BJ (cell line): ENCODE results near the gene MAP2K5. TPM values are rescaled to one million over a fixed set of nuclear protein-coding genes. Genes with fewer than 3 reads are reported as not detected.

Source experiments
- CTCF ChIA-PET: fragments of 350-600 bp; formaldehyde crosslinking; extraction: SDS; loops from one replicate; lab custom pipeline; 2021; ENCODE audit warnings: antibody characterized with exemption, inconsistent platforms; lab: Yijun Ruan, JAX
- POLR2A ChIA-PET: fragments of 300-600 bp; sonication (Branson Sonifier 250); formaldehyde crosslinking; extraction: SDS; loops from one replicate; lab custom pipeline; 2021; ENCODE audit warnings: antibody characterized with exemption; lab: Charles Lee
- DNase-seq: peaks from one replicate; pipeline ENCODE4 v3.0.0-alpha.2; 2011; ENCODE audit warnings: low read depth
- H3K27me3 ChIP-seq: 2 replicates; pipeline ENCODE4 v1.6.0; 2011; ENCODE audit warnings: low read length; ENCODE audit not compliant: control insufficient read depth, insufficient read depth
- H3K36me3 ChIP-seq: 2 replicates; pipeline ENCODE4 v1.5.1; 2011; ENCODE audit warnings: low read length; ENCODE audit not compliant: control insufficient read depth, insufficient read depth
- H3K4me3 ChIP-seq: 2 replicates; pipeline ENCODE4 v1.5.1; 2011; ENCODE audit warnings: low read depth, mild to moderate bottlenecking, control low read depth, low read length
- polyA plus RNA-seq: library from polyadenylated mRNA; depleted of rRNA; stranded (reverse); fragments of >200 nt; gene quantifications from 2 replicates; pipeline ENCODE4 v1.2.3, GENCODE V29; 2011
- TF ChIP-seq, protein P1 (sequence below): IDR thresholded peaks from 2 replicates; pipeline ENCODE4 v1.5.1; 2011; ENCODE audit warnings: low read depth, mild to moderate bottlenecking, control low read depth, inconsistent platforms, low read length, moderate library complexity; ENCODE audit not compliant: insufficient read depth

MAP2K5 gene
- polyA plus RNA-seq, 1 experiment, result 5.6 TPM

DNA sequence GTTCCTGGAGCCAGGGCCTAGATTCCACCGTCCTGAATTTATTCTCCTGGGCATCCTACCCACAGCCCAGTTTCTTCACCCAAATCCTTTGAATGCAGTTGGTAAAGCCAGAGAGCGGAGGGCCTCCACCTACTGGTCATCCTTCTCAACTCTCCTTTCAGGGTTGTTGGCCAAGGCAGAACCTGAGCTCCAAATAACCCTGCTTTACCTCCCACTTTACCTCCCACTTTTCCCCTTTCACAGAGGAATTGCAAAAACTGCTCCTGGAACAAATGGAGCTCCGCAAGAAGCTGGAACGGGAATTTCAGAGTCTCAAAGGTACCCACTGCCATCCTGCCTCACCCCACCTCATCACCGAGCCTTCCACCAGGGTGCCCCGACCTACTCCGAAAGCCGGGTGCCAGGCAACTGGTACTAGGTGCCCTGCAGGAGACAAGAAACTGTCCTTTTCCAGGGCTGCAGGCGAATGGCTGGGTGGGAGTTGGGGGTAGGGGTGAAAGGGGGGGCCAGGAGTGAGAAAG is 289.6 kb downstream of the MAP2K5 start:
- H3K36me3 ChIP-seq, result no peaks in the 10 kb centered on the region
- POLR2A ChIA-PET, result no interaction called here
- TF ChIP-seq, protein P1, sequence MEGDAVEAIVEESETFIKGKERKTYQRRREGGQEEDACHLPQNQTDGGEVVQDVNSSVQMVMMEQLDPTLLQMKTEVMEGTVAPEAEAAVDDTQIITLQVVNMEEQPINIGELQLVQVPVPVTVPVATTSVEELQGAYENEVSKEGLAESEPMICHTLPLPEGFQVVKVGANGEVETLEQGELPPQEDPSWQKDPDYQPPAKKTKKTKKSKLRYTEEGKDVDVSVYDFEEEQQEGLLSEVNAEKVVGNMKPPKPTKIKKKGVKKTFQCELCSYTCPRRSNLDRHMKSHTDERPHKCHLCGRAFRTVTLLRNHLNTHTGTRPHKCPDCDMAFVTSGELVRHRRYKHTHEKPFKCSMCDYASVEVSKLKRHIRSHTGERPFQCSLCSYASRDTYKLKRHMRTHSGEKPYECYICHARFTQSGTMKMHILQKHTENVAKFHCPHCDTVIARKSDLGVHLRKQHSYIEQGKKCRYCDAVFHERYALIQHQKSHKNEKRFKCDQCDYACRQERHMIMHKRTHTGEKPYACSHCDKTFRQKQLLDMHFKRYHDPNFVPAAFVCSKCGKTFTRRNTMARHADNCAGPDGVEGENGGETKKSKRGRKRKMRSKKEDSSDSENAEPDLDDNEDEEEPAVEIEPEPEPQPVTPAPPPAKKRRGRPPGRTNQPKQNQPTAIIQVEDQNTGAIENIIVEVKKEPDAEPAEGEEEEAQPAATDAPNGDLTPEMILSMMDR, result peak; percentile 43
- DNase-seq, result no peak
- H3K4me3 ChIP-seq, result no peak overlapping the region
- CTCF ChIA-PET, result interaction anchor here (0.6 to 3.2 kb wide), 5 partner anchors 13 to 388 kb away, joined by 3 to 20 read pairs (median 4); no protein-coding TSS in a partner anchor
- peaks cover 75% of the 10 kb centered on the region for H3K27me3 ChIP-seq

DNA sequence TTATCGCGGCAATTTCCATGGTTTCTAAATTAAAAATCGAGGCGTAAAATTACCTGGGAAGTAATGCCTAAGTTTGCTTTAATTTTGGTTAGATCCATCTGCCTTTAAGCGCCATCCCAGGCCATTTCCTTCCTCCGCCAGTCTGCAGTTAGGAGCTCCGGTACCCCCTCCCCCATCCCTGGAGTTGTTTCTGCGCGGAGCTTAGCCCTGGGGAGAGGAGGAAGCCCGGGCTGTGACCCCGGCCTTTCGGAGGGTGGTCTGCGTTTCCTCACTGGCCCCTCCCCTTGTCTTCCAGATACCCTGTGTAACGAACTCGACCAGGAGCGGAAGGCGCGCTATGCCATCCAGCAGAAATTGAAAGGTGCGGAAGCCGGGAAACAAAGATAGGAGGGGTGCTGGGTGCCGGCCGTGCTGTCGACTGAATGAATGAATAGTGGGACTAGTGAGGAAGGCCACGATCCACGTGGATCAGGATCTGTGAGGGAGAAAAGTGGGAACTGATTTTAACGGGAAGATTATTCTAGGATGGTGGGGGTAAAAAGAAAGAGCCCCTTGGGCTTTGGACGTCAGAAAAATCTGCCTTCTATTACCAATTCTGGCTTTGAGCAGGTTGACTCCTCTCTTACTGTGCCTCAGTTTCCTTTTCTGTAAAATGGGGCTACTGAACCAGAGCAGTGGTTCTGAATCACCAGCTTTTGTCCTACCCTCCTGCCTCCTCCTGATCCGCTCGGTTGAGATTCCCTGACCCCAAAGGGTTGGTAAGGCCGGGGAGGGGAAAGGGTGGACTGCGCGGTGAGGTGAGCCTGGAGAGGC is 290.6 kb downstream of the MAP2K5 start:
- ChIA-PET POLR2A (no interaction called here), CTCF (interaction anchor here (0.7 to 3.2 kb wide), 6 partner anchors 14 to 886 kb away, joined by 3 to 20 read pairs (median 4); no protein-coding TSS in a partner anchor)
- Histone ChIP-seq H3K27me3 (peaks cover 72% of the 10 kb centered on the region), H3K4me3 (no peak overlapping the region), H3K36me3 (no peaks in the 10 kb centered on the region)
- TF ChIP-seq, protein P1, result no peak
- DNase-seq, result no peak

DNA sequence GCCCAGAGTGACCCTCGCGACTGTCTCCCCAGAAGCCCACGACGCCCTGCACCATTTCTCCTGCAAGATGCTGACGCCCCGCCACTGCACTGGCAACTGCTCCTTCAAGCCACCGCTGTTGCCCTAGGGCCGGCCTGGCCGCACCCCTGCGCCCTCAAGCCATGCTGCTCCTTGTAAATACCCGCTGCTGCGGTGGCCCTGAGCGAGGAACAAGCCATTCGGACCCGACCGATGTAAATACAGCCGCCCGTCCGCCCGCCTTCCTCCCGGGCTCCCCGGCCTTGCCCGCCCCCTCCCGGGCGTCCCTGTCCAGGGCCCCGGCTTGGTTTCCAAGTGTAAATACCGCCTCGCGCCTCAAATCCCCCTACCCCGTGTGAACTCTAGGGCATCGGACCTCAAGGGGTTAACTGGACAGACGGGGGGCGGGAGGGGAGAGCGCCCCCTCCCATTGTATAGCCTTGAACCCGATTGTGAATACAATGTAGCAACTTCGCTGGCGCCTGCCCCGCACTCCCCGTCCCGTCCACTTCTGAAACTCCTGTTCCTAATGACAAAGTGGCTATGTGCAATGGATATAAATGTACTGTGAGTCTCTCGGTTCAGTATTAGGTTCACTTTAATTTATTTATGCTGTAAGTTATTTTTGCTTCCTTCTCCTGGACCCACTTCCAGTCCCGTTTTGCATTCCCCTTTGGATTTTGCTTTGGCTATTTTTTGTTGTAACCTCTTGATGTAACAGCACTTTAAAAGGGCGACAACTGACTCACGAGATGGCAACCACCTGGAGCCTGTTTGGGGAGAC is 291.4 kb downstream of the MAP2K5 start:
- ChIA-PET CTCF (interaction anchor here (0.8 to 4.6 kb wide), 3 partner anchors 376 to 401 kb away, joined by 3 to 54 read pairs (median 20); no protein-coding TSS in a partner anchor), POLR2A (no interaction called here)
- no peak for DNase-seq
- Histone ChIP-seq H3K4me3 (no peak overlapping the region), H3K27me3 (peaks cover 64% of the 10 kb centered on the region), H3K36me3 (no peaks in the 10 kb centered on the region)
- TF ChIP-seq, protein P1, result peak; percentile 67

DNA sequence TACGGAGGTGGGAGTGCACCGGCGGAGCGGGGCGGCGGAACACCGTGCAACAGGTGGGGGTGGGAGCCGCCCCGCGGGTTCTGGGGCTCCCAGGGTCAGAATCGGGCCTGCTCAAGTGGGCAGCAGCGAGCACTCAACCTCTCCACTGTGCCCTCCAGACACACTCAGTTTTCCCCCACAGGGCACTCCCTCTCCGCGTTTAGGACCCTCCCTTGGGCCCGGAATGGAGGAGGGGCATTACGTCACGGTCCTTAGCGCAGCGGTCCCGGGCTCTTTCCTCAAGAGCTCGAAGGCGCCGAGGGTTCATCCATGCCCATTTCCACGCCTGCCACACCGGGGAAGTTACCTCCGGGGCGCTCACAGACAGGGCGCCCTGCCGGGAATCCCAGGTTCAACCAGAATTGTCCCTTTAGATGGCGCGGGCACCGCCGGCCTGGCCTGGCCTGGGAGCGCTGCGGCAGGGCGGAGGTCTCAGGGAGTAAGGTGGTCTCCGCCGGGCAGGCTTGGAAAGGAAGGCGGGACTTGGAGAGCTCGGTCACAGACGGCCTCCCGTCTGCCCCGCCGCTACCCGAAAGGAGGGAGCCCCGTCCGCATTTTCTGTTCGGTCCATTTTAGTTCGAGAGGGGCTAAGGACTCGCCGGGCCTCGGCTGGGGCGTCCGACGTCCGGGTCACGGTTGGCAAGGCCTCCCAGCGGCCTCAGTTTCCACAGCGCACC is 292.2 kb downstream of the MAP2K5 start:
- ChIA-PET CTCF (interaction anchor here (0.6 to 4.6 kb wide), 6 partner anchors 14 to 450 kb away, joined by 3 to 54 read pairs (median 6); no protein-coding TSS in a partner anchor), POLR2A (no interaction called here)
- Histone ChIP-seq H3K36me3 (no peaks in the 10 kb centered on the region), H3K27me3 (peaks cover 59% of the 10 kb centered on the region), H3K4me3 (no peak overlapping the region)
- TF ChIP-seq, protein P1, result no peak
- DNase-seq, result no peak
